ENCODE results near the gene DLGAP1. TPM values are rescaled to one million over a fixed set of nuclear protein-coding genes. Genes with fewer than 3 reads are reported as not detected.

Gene DLGAP1
- total and polyA plus RNA-seq, 9 donors = 2.0 to 42.7 (median 3.8) TPM

DNA sequence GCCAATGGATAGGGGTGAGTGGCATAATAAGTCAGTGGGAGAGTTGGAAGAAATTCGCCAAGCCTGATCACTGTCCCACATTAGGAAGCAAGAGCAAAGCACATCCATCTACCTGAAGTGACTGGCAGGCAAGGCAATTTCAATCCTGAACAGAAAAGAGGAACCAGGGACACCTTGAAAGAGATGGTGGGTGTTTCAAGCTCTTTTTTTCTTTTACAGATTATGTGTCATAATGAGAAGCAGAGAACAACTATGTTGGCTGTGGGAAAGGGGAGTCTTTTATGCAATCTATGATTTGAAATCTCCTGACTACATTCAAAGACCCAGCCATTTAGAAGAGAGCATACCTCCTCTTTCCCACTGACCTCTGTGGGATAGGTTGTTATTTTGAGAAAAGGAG, 941.6 kb downstream of the DLGAP1 start:
- no peak for TF ChIP-seq EP300 (IDR thresholded peaks at IDR 0.05)
- no peak for TF ChIP-seq POLR2A (IDR thresholded peaks at IDR 0.05)
- TF ChIP-seq CTCF (IDR thresholded peaks at IDR 0.05) = no peak
- 89 to 96% (median 92%) methylated on average over 1 of the region's 1 CpG for WGBS, 3 donors
- no peak overlapping the region for H3K27ac ChIP-seq
- no peaks in the 10 kb centered on the region for H3K27me3 ChIP-seq
- intact Hi-C loops (cut with DNase I) = no loop called here
- no peaks in the 10 kb centered on the region for H3K9me3 ChIP-seq
- H3K36me3 ChIP-seq = no peaks in the 10 kb centered on the region
- no peak for DNase-seq
- H3K4me1 ChIP-seq (ENCODE audit: insufficient read depth) = no peaks in the 10 kb centered on the region
- H3K4me3 ChIP-seq = no peak overlapping the region

GRCh38 chr18:3511980-3512379, 943.1 kb downstream of the DLGAP1 start:
- Histone ChIP-seq H3K9me3 (no peaks in the 10 kb centered on the region), H3K36me3 (no peaks in the 10 kb centered on the region), H3K4me1 (ENCODE audit: insufficient read depth) (no peaks in the 10 kb centered on the region), H3K4me3 (no peak overlapping the region), H3K27ac (no peak overlapping the region), H3K27me3 (no peaks in the 10 kb centered on the region)
- WGBS, 3 donors = 43 to 46% (median 46%) methylated on average over 2 of the region's 2 CpGs
- TF ChIP-seq CTCF (IDR thresholded peaks at IDR 0.05) (no peak), EP300 (IDR thresholded peaks at IDR 0.05) (no peak), POLR2A (IDR thresholded peaks at IDR 0.05) (no peak)
- intact Hi-C loops (cut with DNase I) = no loop called here
- DNase-seq = no peak

GRCh38 chr18:3510896-3511295, 944.2 kb downstream of the DLGAP1 start:
- no peak overlapping the region for H3K4me3 ChIP-seq
- no peaks in the 10 kb centered on the region for H3K9me3 ChIP-seq
- 91 to 93% (median 91%) methylated on average over 4 of the region's 4 CpGs for WGBS, 3 donors
- no peaks in the 10 kb centered on the region for H3K36me3 ChIP-seq
- TF ChIP-seq POLR2A (IDR thresholded peaks at IDR 0.05) (no peak), CTCF (IDR thresholded peaks at IDR 0.05) (no peak), EP300 (IDR thresholded peaks at IDR 0.05) (no peak)
- no peak for DNase-seq
- no peak overlapping the region for H3K27ac ChIP-seq
- intact Hi-C loops (cut with DNase I) = no loop called here
- H3K27me3 ChIP-seq = no peaks in the 10 kb centered on the region
- no peaks in the 10 kb centered on the region for H3K4me1 ChIP-seq (ENCODE audit: insufficient read depth)

DNA sequence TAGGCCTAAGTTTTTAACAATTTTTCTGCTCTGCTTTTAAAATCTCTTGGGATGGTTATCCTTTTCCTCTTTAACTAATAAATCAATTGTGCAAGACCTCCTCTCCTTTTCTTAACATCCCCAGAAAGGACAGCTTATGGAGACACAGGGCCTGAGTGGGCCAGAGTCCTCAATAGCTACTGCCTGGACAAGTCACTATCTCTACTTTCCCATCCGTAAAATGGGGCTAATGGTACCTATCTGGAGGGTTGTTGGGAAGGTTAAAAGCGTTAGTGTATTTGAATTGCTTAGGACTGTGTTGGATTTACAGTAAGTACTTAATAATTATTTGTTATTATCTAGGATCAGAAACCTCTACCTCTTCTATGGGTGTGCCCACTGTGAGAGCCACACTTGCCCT, 945.1 kb downstream of the DLGAP1 start:
- WGBS, 3 donors = 94 to 100% (median 96%) methylated on average over 2 of the region's 2 CpGs
- Histone ChIP-seq H3K27me3 (no peaks in the 10 kb centered on the region), H3K36me3 (no peaks in the 10 kb centered on the region), H3K27ac (no peak overlapping the region), H3K4me3 (no peak overlapping the region), H3K9me3 (no peaks in the 10 kb centered on the region), H3K4me1 (ENCODE audit: insufficient read depth) (no peaks in the 10 kb centered on the region)
- TF ChIP-seq EP300 (IDR thresholded peaks at IDR 0.05) = no peak
- no peak for TF ChIP-seq POLR2A (IDR thresholded peaks at IDR 0.05)
- TF ChIP-seq CTCF (IDR thresholded peaks at IDR 0.05) = no peak
- intact Hi-C loops (cut with DNase I) = no loop called here
- DNase-seq = no peak
